Sigmoid colon (tissue), 7 donors: ENCODE results near the gene ZNF621. TPM values are rescaled to one million over a fixed set of nuclear protein-coding genes. Genes with fewer than 3 reads are reported as not detected.

ENCODE experiments used
- DNase-seq: peaks from one replicate; pipeline ENCODE4 v3.0.0-alpha.2; 2019
- H3K27ac ChIP-seq, 4 donors: fragments of 200-600 bp; sonication (generic); one replicate each; pipeline ENCODE4 v1.5.1; 2016 to 2019; ENCODE audit warnings: mild to moderate bottlenecking in 1 of 4
- H3K27me3 ChIP-seq, 3 donors: fragments of 200-600 bp; sonication (generic); one replicate each; pipeline ENCODE4 v1.5.1; 2019; ENCODE audit warnings: mild to moderate bottlenecking in 1 of 3
- H3K36me3 ChIP-seq, 4 donors: fragments of 200-600 bp; sonication (generic); one replicate each; pipeline ENCODE4 v1.5.1; 2016 to 2019
- H3K4me1 ChIP-seq, 4 donors: fragments of 200-600 bp; sonication (generic); one replicate each; pipeline ENCODE4 v1.5.1; 2017 to 2019
- H3K4me3 ChIP-seq, 4 donors: fragments of 200-600 bp; sonication (generic); one replicate each; pipeline ENCODE4 v1.5.1; 2017 to 2019; ENCODE audit warnings: mild to moderate bottlenecking in 2 of 4, moderate library complexity in 1 of 4
- H3K9me3 ChIP-seq, 4 donors: fragments of 200-600 bp in 3 of 4; sonication (generic) in 3 of 4; one replicate each; pipeline versions ENCODE4 v1.5.1 to v1.6.1; 2013 to 2019
- EP300 ChIP-seq, 4 donors: sonication (generic); formaldehyde crosslinking; IDR thresholded peaks; one replicate each; pipeline ENCODE4 v1.6.1; 2017; ENCODE audit warnings: antibody characterized with exemption in 4 of 4
- POLR2A ChIP-seq, 2 donors: fragments of 450-650 bp; IDR thresholded peaks; one replicate each; pipeline ENCODE4 v1.6.1; 2016; ENCODE audit warnings: antibody characterized with exemption in 2 of 2, mild to moderate bottlenecking in 2 of 2, moderate library complexity in 2 of 2
- POLR2AphosphoS5 ChIP-seq, 4 donors: sonication (generic); formaldehyde crosslinking; IDR thresholded peaks; one replicate each; pipeline ENCODE4 v1.6.1; 2017; ENCODE audit warnings: antibody characterized with exemption in 4 of 4
- WGBS, 2 donors: extraction: QIAGEN DNeasy Blood & Tissue Kit; methylation state at CpG; one replicate each; pipeline ENCODE4 v1.1.7; 2013; 5-methylcytosine and 5-hydroxymethylcytosine counted together
- intact Hi-C: fragments of 100-400 bp; cut with DNase I; formaldehyde crosslinking; loops from one replicate; pipeline ENCODE4 v1.15.1; 2023
- polyA plus RNA-seq, 3 donors: library from polyadenylated mRNA; stranded (reverse); fragments of 200-250 nt; gene quantifications; one replicate each; pipeline ENCODE4 v1.2.3, GENCODE V29; 2013
- total RNA-seq, 4 donors: library from RNA; depleted of rRNA; stranded (reverse); fragments of >200 nt; gene quantifications; one replicate each; pipeline ENCODE4 v1.1.0, GENCODE V29; 2016
- TF ChIP-seq, protein P1 (sequence below), 4 experiments: fragments of 450-650 bp in 3 of 4; fragments of 200-600 bp in 1 of 4; IDR thresholded peaks; one replicate each; pipeline ENCODE4 v1.5.1; 2016 to 2019; ENCODE audit warnings: antibody characterized with exemption in 4 of 4, mild to moderate bottlenecking in 3 of 4, moderate library complexity in 2 of 4
- donor health status: healthy with polysubstance abuse.
- donor health status: Bipolar disorder and iron deficiency.
- donor health status: healthy.

ZNF621 gene
- total and polyA plus RNA-seq, 7 donors = 4.6 to 19.9 (median 13.2) TPM

DNA sequence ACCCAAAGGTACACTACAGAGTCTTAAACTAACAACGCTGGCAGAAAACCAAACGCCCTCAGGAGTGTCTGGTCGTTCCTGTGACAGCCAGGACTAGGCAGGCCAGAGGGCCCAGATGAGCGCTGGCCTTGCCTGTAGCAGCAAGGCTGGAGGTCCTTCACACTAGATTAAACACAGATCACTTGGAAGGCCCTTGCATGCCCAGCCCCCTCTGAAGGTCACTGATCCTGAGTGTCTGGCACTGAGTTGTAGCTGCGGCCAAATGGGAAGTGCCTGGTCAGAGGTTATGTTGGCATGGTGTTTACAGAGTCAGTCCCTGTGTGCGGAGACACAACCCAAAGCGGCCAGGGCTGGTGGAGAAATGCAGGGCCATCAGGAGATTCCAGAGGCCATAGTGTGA lies 58.9 kb downstream of the ZNF621 start:
- Histone ChIP-seq H3K9me3 (no peaks in the 10 kb centered on the region), H3K4me3 (no peak overlapping the region), H3K4me1 (peaks cover 0 to 10% (median 7%) of the 10 kb centered on the region in 4 donors), H3K36me3 (no peaks in the 10 kb centered on the region), H3K27ac (no peak overlapping the region), H3K27me3 (no peaks in the 10 kb centered on the region)
- TF ChIP-seq EP300 (IDR thresholded peaks at IDR 0.05) (no peak), POLR2AphosphoS5 (IDR thresholded peaks at IDR 0.05) (no peak), POLR2A (IDR thresholded peaks at IDR 0.05) (no peak)
- TF ChIP-seq, protein P1, sequence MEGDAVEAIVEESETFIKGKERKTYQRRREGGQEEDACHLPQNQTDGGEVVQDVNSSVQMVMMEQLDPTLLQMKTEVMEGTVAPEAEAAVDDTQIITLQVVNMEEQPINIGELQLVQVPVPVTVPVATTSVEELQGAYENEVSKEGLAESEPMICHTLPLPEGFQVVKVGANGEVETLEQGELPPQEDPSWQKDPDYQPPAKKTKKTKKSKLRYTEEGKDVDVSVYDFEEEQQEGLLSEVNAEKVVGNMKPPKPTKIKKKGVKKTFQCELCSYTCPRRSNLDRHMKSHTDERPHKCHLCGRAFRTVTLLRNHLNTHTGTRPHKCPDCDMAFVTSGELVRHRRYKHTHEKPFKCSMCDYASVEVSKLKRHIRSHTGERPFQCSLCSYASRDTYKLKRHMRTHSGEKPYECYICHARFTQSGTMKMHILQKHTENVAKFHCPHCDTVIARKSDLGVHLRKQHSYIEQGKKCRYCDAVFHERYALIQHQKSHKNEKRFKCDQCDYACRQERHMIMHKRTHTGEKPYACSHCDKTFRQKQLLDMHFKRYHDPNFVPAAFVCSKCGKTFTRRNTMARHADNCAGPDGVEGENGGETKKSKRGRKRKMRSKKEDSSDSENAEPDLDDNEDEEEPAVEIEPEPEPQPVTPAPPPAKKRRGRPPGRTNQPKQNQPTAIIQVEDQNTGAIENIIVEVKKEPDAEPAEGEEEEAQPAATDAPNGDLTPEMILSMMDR (IDR thresholded peaks at IDR 0.05) = no peak
- DNase-seq = no peak
- WGBS, 2 donors = 83 to 89% methylated on average over 7 of the region's 7 CpGs
- intact Hi-C loops = loop anchor here (2.0 to 10.0 kb wide), 3 partner anchors 259 to 1297 kb away; no protein-coding TSS in a partner anchor

DNA sequence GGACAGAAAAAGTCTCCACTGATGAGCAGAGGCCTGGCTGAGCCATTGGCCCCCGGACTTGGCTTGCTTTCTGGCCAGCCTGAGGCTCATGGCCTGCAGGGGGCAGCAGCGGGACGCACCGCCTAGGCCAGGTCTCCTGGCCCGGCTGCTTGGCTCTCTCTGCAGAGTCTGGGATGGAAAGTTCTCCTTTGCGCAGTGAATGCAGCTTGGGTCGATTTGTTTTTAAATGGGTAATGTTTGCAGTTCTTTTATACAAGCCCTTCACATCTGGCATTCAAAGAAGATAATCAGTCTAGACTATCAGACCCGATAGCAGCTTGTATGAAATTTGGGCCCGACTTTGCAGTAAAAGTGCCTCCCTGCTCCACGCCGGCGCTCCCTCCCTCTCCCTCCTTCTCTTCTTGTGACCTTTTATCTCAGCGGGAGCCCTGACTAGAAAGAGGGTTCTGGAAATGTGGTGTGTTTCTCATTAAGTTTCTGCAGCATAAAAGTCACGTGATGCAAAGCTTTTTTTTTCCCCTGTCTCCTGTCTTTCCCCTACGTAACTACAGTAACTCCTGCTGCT lies 59.9 kb downstream of the ZNF621 start:
- peak; percentile 92 for DNase-seq
- intact Hi-C loops = loop anchor here (2.0 to 10.0 kb wide), 3 partner anchors 260 to 1296 kb away; no protein-coding TSS in a partner anchor
- peaks cover 0 to 10% (median 7%) of the 10 kb centered on the region in 4 donors for H3K4me1 ChIP-seq
- no peaks in the 10 kb centered on the region for H3K36me3 ChIP-seq
- TF ChIP-seq POLR2A (IDR thresholded peaks at IDR 0.05) (no peak), POLR2AphosphoS5 (IDR thresholded peaks at IDR 0.05) (peak in 3 of 4 donors; percentile 17 to 53 (median 41))
- TF ChIP-seq, protein P1 (IDR thresholded peaks at IDR 0.05) = peak; percentile 53 to 95 (median 86)
- H3K27ac ChIP-seq = peak overlapping the region in 2 of 4 donors; percentile 26 to 30
- H3K9me3 ChIP-seq = no peaks in the 10 kb centered on the region
- H3K27me3 ChIP-seq = no peaks in the 10 kb centered on the region
- peak overlapping the region in 2 of 4 donors; percentile 8 to 10 for H3K4me3 ChIP-seq
- 36 to 40% methylated on average over 15 of the region's 15 CpGs for WGBS, 2 donors

DNA sequence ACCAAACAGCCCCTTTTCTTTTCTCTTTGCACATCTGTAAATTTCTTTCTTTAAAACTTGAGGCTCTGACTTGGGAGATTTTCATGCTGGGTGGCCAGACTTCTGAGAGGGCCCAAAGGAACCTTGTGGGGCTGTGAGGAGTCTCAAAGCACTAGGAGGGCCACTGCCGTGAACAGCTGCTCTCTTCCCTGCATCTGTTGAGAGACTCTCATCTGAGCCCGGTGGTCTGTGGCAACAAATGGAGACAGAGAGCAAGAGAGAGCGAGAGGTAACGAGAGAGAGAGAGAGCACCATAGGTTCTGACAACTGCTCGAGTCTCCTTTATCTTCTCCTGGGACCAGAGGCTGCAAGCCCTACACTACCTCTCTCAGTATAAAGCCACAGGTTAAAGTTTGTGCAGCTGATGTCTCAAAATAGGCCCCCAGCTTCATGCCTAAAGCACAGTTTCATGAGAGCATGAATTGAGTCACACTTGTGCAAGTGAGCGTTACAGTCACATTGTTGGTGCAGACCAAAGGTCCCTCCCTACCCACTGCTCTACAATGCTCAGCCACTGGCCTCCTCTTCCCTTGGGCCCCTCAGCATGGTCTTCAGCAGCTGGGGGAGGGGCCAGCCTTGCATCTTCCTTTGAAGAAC lies 60.7 kb downstream of the ZNF621 start:
- Histone ChIP-seq H3K4me3 (no peak overlapping the region), H3K36me3 (no peaks in the 10 kb centered on the region), H3K27ac (peak overlapping the region in 1 of 4 donors; percentile 26), H3K27me3 (no peaks in the 10 kb centered on the region), H3K9me3 (no peaks in the 10 kb centered on the region), H3K4me1 (peaks cover 0 to 10% (median 7%) of the 10 kb centered on the region in 4 donors)
- intact Hi-C loops = loop anchor here (2.0 to 10.0 kb wide), 2 partner anchors 261 to 1295 kb away; no protein-coding TSS in a partner anchor
- WGBS, 2 donors = 88 to 94% methylated on average over 6 of the region's 6 CpGs
- no peak for TF ChIP-seq POLR2A (IDR thresholded peaks at IDR 0.05)
- TF ChIP-seq EP300 (IDR thresholded peaks at IDR 0.05) = no peak
- TF ChIP-seq, protein P1 (IDR thresholded peaks at IDR 0.05) = no peak
- no peak for TF ChIP-seq POLR2AphosphoS5 (IDR thresholded peaks at IDR 0.05)
- no peak for DNase-seq

DNA sequence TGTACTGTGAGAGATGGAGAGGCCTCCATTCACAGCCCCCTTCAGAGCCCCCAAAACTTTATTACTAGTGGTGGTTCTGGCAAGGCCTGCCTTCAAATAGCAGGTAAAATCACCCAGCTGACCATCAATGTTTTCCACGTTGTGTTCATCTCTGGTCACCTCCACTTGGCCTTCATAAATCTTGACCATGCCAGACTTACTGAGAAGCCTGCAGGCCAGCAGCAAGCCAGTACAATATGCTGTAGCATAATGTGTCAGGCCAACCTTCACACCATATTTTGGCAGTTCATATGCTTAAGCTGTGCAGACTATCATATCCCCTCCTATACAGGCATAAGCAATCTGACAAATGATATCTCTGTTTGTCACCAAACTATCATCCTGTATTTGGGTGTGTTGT lies 62.1 kb downstream of the ZNF621 start:
- intact Hi-C loops = loop anchor here (10.0 kb wide), 1 partner anchor 262 kb away; no protein-coding TSS in a partner anchor
- no peak for DNase-seq
- 91 to 92% methylated on average over 1 of the region's 1 CpG for WGBS, 2 donors
- TF ChIP-seq POLR2AphosphoS5 (IDR thresholded peaks at IDR 0.05) (no peak), POLR2A (IDR thresholded peaks at IDR 0.05) (no peak), EP300 (IDR thresholded peaks at IDR 0.05) (no peak)
- TF ChIP-seq, protein P1 (IDR thresholded peaks at IDR 0.05) = no peak
- H3K4me3 ChIP-seq = no peak overlapping the region
- H3K27ac ChIP-seq = no peak overlapping the region
- no peaks in the 10 kb centered on the region for H3K36me3 ChIP-seq
- H3K4me1 ChIP-seq = peaks cover 0 to 10% (median 7%) of the 10 kb centered on the region in 4 donors
- H3K9me3 ChIP-seq = no peaks in the 10 kb centered on the region
- no peaks in the 10 kb centered on the region for H3K27me3 ChIP-seq
